ENCODE data around the gene TLR6. TPM values are rescaled to one million over a fixed set of nuclear protein-coding genes. Genes with fewer than 3 reads are reported as not detected.

TLR6 gene
- total and polyA plus RNA-seq, 2 of the 8 experiments (the other 6 are each of a cell fraction or from before 2014, with no cell fraction given): 0.02 to 0.09 TPM

GRCh38 chr4:38860788-38861424 lies 4.3 kb upstream of the TLR6 start (continued):
- TF ChIP-seq, protein P1, sequence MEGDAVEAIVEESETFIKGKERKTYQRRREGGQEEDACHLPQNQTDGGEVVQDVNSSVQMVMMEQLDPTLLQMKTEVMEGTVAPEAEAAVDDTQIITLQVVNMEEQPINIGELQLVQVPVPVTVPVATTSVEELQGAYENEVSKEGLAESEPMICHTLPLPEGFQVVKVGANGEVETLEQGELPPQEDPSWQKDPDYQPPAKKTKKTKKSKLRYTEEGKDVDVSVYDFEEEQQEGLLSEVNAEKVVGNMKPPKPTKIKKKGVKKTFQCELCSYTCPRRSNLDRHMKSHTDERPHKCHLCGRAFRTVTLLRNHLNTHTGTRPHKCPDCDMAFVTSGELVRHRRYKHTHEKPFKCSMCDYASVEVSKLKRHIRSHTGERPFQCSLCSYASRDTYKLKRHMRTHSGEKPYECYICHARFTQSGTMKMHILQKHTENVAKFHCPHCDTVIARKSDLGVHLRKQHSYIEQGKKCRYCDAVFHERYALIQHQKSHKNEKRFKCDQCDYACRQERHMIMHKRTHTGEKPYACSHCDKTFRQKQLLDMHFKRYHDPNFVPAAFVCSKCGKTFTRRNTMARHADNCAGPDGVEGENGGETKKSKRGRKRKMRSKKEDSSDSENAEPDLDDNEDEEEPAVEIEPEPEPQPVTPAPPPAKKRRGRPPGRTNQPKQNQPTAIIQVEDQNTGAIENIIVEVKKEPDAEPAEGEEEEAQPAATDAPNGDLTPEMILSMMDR (IDR thresholded peaks at IDR 0.05; ENCODE audit: control extremely low read depth in 1 of 3, insufficient read depth in 1 of 3, low read depth in 1 of 3, low read length in 3 of 3): peak; percentile 79 to 91 (median 86)
- no peak for TF ChIP-seq TAF7 (optimal IDR thresholded peaks at IDR 0.05; ENCODE audit: borderline replicate concordance, low read depth, low read length)
- peak; percentile 48; the same call in 1 of the 2 replicates for TF ChIP-seq CREB1 (IDR thresholded peaks at IDR 0.05)
- TF ChIP-seq SUZ12 (IDR thresholded peaks at IDR 0.05; ENCODE audit: low read length): no peak
